Mammary epithelial cell (primary cell): Measurements from ENCODE around the gene LRRC2.
"Not testable (repeated sequence)": the region's sequence is repeated elsewhere in the genome, so short reads cannot be mapped to it uniquely, and the experiment has no call there.

ENCODE experiments used
- CTCF ChIP-seq, 2 donors: IDR thresholded peaks in 1 of 2; conservative IDR thresholded peaks in 1 of 2; 2 replicates each; pipeline ENCODE4 v1.5.1; 2011 to 2012; ENCODE audit warnings: inconsistent platforms in 2 of 2, low read length in 2 of 2, mild to moderate bottlenecking in 2 of 2, control low read depth in 1 of 2, low read depth in 1 of 2; ENCODE audit not compliant: insufficient read depth in 1 of 2; ENCODE audit errors: extremely low read depth in 1 of 2
- EZH2 ChIP-seq: IDR thresholded peaks from 2 replicates; pipeline ENCODE4 v1.6.1; 2012; ENCODE audit warnings: low read length, inconsistent platforms, borderline replicate concordance

- not testable (repeated sequence) for TF ChIP-seq CTCF (conservative IDR thresholded peaks at IDR 0.05 in 1 of 2, IDR thresholded peaks at IDR 0.05 in 1 of 2; ENCODE audit: extremely low read depth in 1 of 2, insufficient read depth in 1 of 2, low read depth in 1 of 2, low read length in 2 of 2); EZH2
Observed at GRCh38 chr3:46522201-46522600, 43.9 kb downstream of the LRRC2 start.
